Adipose tissue (tissue), 3 donors: ENCODE measurements around the gene SLC22A7. TPM values are rescaled to one million over a fixed set of nuclear protein-coding genes. Genes with fewer than 3 reads are reported as not detected.

Source experiments
- H3K27ac ChIP-seq: one replicate; pipeline ENCODE4 v1.5.1; 2013; ENCODE audit warnings: low read depth, low read length
- WGBS, 3 donors: extraction: QIAGEN DNeasy Blood & Tissue Kit; methylation state at CpG; one replicate each; pipeline ENCODE4 v1.1.7; 2013; 5-methylcytosine and 5-hydroxymethylcytosine counted together
- polyA plus RNA-seq, 3 donors: library from polyadenylated mRNA; stranded (reverse); fragments of 200-250 nt; gene quantifications; one replicate each; pipeline ENCODE4 v1.2.3, GENCODE V29; 2013
- donor health status: healthy with polysubstance abuse.
- donor health status: Bipolar disorder and iron deficiency.
- donor health status: healthy.

SLC22A7 gene
- polyA plus RNA-seq, 3 donors = not detected

DNA sequence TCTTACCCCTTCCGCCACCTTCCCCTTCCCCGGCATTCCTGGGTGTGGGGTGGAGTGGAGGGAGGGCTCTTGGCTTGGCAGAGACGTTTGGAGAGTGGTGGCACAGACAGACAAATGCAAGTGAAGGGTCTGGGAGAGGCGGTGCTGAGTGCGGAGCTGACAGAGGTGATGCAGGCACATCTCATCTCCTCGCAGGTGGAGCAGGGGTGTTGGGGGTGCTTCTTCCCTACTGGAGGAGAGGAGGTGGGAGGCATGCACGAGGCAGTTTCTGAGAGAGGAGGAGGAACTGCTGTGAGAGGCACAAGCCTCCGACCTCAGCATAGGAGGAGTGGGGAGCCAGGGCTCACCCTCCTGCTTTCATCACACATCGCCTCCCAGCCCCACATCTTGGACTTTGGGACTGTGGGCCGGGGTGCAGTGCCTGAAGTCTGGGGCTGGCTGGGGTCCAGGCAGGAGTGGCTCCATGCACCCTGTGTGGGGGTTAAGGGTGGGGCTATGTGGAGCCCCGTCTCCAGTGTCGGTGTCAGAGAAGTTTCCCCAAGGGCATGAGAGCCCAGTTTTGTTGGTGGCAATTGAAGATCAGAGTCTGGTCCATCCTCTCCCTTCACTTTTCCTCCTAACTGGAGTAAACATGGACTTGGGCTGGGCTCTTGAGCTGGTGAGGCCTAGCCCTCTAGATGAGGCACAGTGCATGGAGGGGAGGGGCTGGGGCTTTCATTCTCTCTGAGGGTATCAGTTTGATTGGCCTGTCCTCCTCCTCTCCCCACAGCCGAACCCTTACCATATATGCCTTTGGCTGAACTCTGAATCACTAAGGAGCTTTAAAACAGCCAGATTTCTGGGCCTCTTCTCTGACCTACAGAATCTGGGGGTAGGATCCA, 20.2 kb upstream of the SLC22A7 start:
- H3K27ac ChIP-seq = no peak overlapping the region
- WGBS, 3 donors = 72 to 86% (median 82%) methylated on average over 13 of the region's 13 CpGs

DNA sequence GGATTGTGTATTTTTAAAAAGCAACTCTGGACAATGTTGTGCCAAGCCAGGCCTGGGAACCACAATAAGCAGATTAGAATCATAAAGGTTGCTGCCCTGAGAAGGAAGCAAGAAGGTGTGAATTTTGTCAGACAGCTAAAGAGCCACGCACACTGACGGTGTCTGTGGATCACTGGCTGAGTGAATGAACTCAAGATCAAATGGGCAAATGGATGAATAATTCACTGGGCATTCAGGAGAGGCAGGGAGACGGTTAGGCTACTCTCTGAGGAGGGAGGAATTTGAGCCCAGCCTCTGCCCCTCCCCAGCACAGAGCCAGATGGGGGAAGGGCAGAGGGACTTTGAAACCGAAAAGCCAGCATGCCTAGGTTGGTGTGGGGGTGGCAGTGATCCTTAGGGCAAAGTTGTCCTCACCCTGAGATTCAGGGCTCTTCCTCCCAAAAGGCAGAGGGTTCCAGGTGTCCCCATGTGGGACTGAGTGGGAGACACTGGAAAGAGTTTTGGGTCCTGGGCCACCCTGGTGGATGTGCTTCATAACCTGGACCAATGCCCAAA, 19.5 kb upstream of the SLC22A7 start:
- H3K27ac ChIP-seq = no peak overlapping the region
- 55 to 75% (median 57%) methylated on average over 4 of the region's 4 CpGs for WGBS, 3 donors

DNA sequence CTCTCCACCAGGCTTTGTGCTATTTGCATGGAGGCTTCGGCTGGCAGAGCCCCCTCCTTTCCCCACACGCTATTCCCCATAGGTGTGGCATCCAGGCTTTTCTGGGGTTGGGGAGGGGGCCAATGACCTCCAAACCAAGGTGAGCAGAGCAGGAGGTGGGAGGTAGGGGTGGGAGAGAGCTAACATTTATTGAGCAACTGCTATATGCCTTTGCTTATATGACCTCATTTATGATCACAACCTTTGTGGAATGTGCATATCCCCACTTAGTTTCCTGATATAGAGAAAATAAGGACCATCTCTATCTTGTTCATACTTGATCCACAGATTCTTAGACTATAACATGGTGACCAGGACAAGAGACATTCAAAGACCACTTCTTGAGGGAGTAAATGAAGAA, 17.8 kb upstream of the SLC22A7 start:
- 78 to 82% (median 80%) methylated on average over 2 of the region's 2 CpGs for WGBS, 3 donors
- no peak overlapping the region for H3K27ac ChIP-seq

DNA sequence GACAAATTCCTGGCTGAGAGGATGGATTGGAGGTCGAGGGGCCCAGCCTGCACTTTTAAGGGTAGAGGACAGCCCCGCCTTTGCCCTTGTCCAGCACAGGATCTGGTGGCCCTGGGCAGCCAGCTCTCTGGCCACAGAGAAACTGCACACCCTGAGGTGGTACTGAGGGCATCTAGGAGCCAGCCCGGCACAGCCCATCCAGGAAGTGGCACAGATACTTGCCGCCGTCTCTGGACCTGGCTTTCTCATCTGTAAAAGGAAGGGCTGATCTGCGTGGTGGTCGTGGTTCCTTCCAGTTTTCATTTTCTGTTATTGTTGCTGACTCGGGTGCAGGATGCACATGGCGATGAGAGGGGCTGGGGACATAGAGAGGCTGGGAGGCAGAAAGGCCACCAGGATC, 16.0 kb upstream of the SLC22A7 start:
- no peak overlapping the region for H3K27ac ChIP-seq
- 59 to 67% (median 61%) methylated on average over 9 of the region's 9 CpGs for WGBS, 3 donors

DNA sequence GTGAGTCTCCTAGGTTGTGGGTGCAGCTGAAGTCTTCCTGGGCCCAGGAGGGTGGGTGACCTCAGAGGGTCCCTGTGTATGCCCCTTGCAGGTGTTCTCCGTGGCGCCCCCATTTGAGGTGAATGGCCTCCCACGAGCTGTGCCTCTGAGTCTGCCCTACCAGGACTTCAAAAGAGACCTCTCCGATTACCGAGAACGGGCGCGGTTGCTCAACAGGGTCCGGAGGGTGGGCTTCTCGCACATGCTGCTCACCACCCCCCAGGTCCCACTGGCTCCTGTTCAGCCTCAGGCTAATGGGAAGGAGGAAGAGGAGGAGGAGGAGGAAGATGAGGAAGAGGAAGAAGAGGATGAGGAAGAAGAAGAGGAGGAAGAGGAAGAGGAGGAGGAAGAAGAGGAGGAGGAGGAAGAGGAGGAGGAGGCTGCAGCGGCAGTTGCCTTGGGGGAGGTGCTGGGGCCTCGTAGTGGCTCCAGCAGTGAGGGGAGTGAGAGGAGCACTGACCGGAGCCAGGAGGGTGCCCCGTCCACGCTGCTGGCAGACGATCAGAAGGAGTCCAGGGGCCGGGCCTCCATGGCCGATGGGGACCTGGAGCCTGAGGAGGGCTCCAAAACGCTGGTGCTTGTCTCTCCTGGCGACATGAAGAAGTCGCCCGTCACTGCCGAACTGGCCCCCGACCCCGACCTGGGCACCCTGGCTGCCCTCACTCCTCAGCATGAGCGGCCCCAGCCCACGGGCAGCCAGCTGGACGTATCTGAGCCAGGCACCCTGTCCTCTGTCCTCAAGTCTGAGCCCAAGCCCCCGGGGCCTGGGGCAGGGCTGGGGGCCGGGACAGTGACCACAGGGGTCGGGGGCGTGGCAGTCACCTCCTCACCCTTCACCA, 15.2 kb upstream of the SLC22A7 start:
- WGBS, 3 donors = 76 to 81% (median 80%) methylated on average over 24 to 32 of the region's 32 CpGs
- no peak overlapping the region for H3K27ac ChIP-seq

DNA sequence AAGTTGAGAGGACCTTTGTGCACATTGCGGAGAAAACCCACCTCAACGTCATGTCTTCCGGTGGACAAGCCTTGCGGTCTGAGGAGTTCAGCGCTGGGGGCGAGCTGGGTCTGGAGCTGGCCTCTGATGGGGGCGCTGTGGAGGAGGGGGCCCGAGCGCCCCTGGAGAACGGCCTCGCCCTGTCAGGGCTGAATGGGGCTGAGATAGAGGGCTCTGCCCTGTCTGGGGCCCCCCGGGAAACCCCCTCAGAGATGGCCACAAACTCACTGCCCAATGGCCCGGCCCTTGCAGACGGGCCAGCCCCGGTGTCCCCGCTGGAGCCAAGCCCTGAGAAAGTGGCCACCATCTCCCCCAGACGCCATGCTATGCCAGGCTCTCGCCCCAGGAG, 14.6 kb upstream of the SLC22A7 start:
- WGBS, 3 donors = 85 to 90% (median 90%) methylated on average over 17 to 18 of the region's 18 CpGs
- no peak overlapping the region for H3K27ac ChIP-seq

DNA sequence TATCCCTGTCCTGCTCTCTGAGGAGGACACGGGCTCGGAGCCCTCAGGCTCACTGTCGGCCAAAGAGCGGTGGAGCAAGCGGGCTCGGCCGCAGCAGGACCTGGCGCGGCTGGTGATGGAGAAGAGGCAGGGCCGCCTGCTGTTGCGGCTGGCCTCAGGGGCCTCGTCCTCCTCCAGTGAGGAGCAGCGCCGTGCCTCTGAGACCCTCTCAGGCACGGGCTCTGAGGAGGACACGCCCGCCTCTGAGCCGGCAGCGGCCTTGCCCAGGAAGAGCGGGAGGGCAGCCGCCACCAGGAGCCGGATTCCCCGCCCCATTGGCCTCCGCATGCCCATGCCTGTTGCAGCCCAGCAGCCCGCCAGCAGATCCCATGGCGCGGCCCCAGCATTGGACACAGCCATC, 14.2 kb upstream of the SLC22A7 start:
- WGBS, 3 donors = 83 to 92% (median 86%) methylated on average over 19 to 27 of the region's 27 CpGs

DNA sequence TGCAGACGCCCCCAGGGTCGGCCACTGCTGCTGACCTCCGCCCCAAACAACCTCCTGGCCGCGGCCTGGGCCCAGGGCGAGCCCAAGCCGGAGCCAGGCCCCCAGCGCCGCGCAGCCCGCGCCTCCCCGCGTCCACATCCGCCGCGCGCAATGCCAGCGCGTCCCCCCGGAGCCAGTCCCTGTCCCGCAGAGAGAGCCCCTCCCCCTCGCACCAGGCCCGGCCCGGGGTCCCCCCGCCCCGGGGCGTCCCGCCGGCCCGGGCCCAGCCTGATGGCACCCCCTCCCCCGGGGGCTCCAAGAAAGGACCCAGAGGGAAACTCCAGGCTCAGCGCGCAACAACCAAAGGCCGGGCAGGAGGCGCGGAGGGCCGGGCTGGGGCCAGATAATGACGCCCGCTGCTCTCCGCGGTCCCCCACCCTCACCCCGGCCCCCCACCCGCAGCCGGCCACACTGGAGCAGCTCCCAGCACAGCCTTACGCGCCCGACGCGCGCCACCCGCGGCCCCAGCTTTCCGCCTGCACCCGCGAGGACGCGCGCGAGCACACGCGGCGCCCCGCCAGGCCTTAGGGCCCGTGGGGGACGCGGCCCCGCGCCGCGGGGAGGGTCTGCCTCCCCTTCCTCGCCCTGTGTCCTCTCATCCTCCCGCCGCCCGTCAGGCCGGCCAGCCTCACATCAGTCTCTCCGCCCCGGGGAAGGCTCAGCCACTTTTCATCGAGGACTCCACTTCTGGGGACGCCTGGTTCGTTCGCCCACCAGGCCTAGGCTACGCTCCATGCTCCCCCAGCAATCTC, 12.9 kb upstream of the SLC22A7 start:
- no peak overlapping the region for H3K27ac ChIP-seq
- 3 to 9% (median 5%) methylated on average over 32 to 83 of the region's 83 CpGs for WGBS, 3 donors

More for the DNA sequence above, 14.2 kb upstream of the SLC22A7 start:
- H3K27ac ChIP-seq = no peak overlapping the region

DNA sequence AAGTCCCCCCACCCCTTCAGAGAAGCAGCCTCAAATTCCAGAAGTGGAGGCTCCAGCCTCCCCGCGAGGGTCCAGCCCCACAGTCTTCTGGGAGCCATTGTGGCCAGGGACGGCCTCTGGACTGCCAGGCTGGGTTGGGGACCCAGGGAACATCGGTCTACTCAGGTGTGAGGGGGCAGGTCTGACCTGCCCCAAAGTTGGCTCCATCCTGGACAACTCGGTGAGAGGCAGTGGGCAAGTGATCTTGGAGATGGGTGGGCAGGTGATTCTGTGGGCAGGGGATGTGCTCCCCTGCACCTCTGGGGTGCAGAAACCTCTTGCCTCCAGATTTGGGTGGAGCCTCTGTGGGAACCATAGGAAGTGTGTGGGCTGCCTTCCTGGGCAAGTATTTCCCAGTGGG, 12.2 kb upstream of the SLC22A7 start:
- WGBS, 3 donors = 68 to 80% (median 75%) methylated on average over 5 of the region's 5 CpGs

DNA sequence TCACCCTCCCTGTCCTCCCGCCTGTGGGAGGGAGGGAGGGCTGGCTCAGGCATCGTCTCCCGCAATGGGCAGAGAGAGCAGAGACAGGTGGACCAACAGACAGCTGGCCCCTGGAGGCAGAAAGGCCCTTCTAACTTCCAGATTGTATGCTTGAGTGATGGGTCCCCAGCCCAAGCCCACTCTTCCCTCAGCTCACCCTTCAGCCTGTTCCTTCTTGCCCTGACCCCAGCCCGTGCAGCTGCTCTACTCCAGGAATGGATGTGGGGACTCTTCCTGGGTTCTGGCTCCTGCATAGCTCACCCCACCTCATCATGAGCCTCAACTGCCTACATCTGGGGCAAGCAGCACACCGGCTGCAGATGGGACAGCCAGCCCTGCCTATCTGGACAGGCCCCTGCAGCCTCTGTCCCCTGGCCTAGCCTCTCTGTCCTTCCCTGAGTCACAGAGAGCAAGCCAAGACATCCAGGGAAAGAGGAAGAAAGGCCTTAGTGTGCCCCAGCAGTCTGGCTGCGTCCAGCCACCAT, 11.5 kb upstream of the SLC22A7 start:
- WGBS, 3 donors = 83 to 93% (median 88%) methylated on average over 6 of the region's 6 CpGs
- no peak overlapping the region for H3K27ac ChIP-seq

More for the DNA sequence above, 12.2 kb upstream of the SLC22A7 start:
- no peak overlapping the region for H3K27ac ChIP-seq

DNA sequence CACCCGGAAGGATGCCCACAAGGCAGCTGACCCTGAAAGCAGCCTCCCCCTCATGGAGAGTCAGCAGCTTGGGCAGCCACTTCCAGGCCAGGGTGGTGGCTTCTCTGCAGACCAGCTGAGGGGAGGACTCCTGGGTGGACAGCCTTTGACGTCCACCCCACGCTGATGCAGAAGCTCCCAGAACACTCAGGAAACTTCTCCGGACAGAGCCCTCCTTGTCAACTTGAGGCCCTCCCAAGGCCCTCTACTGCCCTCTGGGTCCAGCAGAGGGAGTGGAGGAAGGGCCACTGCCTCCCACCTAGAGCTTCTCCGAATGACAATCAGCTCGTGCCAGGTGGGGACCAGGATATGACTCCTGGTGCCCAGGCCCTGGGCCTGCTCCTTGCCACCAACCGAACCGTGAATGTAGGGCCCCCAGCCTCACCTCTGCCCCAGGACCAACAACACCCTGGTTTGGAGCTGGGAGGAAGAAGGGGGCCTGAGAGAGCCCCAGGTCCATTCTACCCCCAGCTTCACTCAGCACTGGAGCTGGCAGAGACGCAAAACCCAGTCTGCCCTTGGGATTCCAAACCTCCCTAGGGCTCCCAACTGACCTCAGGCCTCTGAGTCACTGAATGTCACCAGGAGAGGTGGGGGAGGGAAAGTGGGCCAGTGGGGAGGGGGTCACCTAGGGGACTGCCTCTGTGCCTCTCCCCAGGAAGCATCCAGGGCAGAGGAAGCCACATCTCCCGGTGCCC, 10.9 kb upstream of the SLC22A7 start:
- 67 to 71% (median 71%) methylated on average over 10 of the region's 10 CpGs for WGBS, 3 donors
- H3K27ac ChIP-seq = no peak overlapping the region

DNA sequence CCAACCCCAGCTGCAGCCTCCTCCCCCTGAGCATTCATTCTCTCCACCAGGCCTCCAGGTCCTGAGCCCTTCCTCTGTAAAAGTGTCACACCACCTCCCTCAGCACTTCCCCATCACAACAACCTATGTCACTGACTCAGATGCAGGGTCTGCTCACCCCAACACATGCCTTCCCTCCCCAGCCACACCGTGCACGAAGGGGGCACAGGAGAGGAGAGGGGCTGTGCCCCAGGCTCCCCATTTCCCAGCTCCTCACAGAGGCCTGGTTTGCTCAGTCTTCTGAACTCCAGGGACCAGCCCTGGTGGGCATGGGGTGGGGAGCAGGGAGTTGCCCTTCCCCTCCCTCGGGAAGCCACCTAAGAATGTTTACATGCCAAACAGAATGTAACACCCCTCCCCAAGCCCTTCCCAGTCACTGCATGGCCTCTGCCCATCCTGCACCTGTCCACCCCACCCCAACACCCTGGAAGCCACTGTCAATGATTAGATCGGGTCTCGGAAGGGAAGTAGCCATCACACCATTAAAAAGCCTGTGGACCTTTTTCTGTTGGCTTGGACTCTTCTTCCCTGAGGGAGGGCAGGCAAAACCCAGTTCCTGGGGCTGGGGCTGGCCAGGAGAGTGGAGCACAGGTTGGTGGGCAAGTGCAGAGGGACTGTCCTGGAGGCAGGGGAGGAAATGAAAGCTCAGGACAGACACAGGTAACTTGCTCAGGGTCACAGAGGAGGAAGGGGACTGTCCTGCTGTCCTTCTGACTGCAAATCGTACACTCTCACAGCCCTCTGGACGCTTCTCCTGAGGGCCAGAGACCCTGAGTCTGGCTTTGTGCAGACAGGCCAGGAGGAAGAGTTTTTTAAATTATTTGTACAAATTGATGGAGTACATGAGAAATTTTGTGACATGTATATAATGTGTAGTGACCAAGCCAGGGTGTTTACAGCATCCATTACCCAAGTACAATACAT, 10.1 kb upstream of the SLC22A7 start:
- WGBS, 3 donors = 67 to 74% (median 73%) methylated on average over 7 of the region's 7 CpGs
- no peak overlapping the region for H3K27ac ChIP-seq

DNA sequence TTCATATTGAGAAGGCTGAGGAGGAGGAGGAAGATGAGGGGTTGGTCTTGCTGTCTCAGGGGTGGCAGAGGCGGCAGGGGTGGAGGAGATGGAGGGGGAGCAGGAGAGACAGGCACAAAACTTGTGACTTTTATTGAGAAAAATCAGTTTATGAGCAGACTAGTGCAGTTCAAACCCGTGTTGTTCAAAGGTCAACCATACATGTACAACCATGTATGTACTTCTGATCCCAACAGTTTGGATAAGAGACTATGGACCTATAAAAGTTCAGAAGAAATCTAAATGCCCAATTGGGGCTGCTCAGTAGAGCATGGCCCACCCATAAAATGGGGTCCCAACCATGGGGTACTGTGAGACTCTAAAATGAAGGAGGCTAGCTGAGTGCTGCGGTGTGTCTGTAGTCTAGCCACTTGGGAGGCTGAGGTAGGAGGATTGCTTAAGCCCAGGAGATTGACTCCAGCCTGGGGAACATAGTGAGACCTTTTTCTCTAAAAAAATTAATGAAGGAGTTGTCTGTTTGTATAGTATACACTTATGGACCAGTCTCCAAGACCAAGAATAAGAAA, 7.6 kb upstream of the SLC22A7 start:
- 76 to 91% (median 87%) methylated on average over 3 of the region's 3 CpGs for WGBS, 3 donors
- no peak overlapping the region for H3K27ac ChIP-seq

DNA sequence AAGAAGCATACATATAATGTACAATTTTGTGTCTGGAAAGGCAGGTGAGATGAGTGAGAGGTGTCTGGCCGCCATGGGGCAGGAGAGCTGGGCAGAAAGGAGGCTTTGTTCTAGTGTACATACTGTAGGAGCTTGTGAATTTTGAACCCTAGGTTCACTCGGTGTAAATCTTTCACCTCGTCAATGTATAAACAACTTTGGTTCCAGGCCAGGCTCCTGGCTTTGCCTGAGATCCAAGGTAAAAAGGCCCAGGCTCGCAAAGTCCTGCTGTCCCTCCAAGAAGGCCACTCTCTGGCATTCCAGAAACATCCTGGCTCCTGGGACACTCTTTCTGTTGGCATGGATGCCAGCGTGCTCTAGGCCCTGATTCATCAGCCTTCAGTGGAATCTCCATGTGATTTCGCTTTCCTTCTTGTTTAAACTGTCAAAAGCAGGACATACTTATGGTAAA, 7.1 kb upstream of the SLC22A7 start:
- 62 to 91% (median 81%) methylated on average over 6 of the region's 6 CpGs for WGBS, 3 donors
- H3K27ac ChIP-seq = no peak overlapping the region

DNA sequence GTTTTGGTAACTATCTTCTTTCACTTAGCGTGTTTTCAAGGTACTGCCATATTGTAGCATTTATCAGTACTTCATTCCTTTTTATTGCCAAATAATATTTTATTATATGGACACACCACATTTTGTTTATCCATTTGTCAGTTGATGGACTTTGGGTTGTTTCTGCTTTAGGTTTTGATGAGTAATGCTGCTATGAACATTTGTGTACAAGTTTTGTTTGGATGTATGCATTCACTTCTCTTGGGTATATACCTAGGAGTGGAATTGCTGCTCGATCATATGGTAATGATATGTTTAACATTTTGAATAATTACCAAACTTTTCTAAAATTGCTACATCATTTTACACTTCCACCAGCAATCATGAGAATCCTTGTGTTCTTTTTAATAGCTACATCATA, 6.4 kb upstream of the SLC22A7 start:
- 93 to 95% (median 93%) methylated on average over 2 of the region's 2 CpGs for WGBS, 3 donors
- no peak overlapping the region for H3K27ac ChIP-seq

DNA sequence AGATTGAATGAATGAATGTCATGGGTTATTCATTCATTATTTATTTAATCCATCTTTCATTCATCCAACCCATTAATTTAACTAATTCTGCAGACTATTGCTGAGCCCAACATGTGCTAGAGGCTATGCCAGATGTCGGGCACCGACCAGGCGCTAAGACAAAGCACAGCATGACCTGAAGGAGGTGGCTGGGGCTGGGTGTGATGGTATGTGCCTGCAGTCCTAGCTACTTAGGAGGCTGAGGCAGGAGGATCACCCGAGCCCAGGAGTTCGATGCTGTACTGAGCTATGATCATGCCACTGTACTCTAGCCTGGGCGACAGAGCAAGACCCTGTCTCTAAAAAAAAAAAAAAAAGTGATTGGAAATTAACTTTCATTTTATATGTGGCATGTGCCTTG, 5.7 kb upstream of the SLC22A7 start:
- H3K27ac ChIP-seq = no peak overlapping the region
- 91 to 98% (median 92%) methylated on average over 6 of the region's 6 CpGs for WGBS, 3 donors
